ENCODE measurements around the gene GLRA2.
"Not testable (repeated sequence)": the region's sequence is repeated elsewhere in the genome, so short reads cannot be mapped to it uniquely, and the experiment has no call there.

GLRA2 gene

GRCh38 chrX:14591976-14592375 lies 62.6 kb downstream of the GLRA2 start:
- no peak for DNase-seq (ENCODE audit: low read depth in 2 of 2)

GRCh38 chrX:14594521-14594920 lies 65.2 kb downstream of the GLRA2 start:
- no peak for DNase-seq (ENCODE audit: low read depth in 2 of 2)

- DNase-seq (ENCODE audit: low read depth in 2 of 2): no peak
These were observed 69.0 kb downstream of the GLRA2 start for GRCh38 chrX:14598330-14598729.

- DNase-seq (ENCODE audit: low read depth in 2 of 2): no peak
These were observed 78.2 kb downstream of the GLRA2 start for GRCh38 chrX:14607446-14607985.

- not testable (repeated sequence) for DNase-seq (ENCODE audit: low read depth in 2 of 2)
These were observed 83.1 kb downstream of the GLRA2 start for GRCh38 chrX:14612450-14612849.

GRCh38 chrX:14616301-14616700 lies 87.0 kb downstream of the GLRA2 start:
- no peak for DNase-seq (ENCODE audit: low read depth in 2 of 2)

GRCh38 chrX:14616836-14617235 lies 87.5 kb downstream of the GLRA2 start:
- no peak for DNase-seq (ENCODE audit: low read depth in 2 of 2)

- no peak for DNase-seq (ENCODE audit: low read depth in 2 of 2)
These were observed 89.0 kb downstream of the GLRA2 start for GRCh38 chrX:14618177-14618965.

- no peak for DNase-seq (ENCODE audit: low read depth in 2 of 2)
These were observed 101.4 kb downstream of the GLRA2 start for GRCh38 chrX:14630733-14631132.

GRCh38 chrX:14641681-14642655 lies 112.6 kb downstream of the GLRA2 start:
- no peak for DNase-seq (ENCODE audit: low read depth in 2 of 2)

- no peak for DNase-seq (ENCODE audit: low read depth in 2 of 2)
These were observed 131.6 kb downstream of the GLRA2 start for GRCh38 chrX:14660970-14661369.

GRCh38 chrX:14670819-14671218 lies 141.5 kb downstream of the GLRA2 start:
- no peak for DNase-seq (ENCODE audit: low read depth in 2 of 2)

- DNase-seq (ENCODE audit: low read depth in 2 of 2): no peak
These were observed 143.4 kb downstream of the GLRA2 start for GRCh38 chrX:14672611-14673172.

- no peak for DNase-seq (ENCODE audit: low read depth in 2 of 2)
These were observed 143.9 kb downstream of the GLRA2 start for GRCh38 chrX:14673236-14673635.

- no peak for DNase-seq (ENCODE audit: low read depth in 2 of 2)
These were observed 144.4 kb downstream of the GLRA2 start for GRCh38 chrX:14673764-14674163.

- DNase-seq (ENCODE audit: low read depth in 2 of 2): no peak
These were observed 146.2 kb downstream of the GLRA2 start for GRCh38 chrX:14675500-14675899.

GRCh38 chrX:14676431-14676830 lies 147.1 kb downstream of the GLRA2 start:
- DNase-seq (ENCODE audit: low read depth in 2 of 2): no peak

- DNase-seq (ENCODE audit: low read depth in 2 of 2): not testable (repeated sequence)
These were observed 159.0 kb downstream of the GLRA2 start for GRCh38 chrX:14688331-14688730.

GRCh38 chrX:14690553-14690952 lies 161.2 kb downstream of the GLRA2 start:
- no peak for DNase-seq (ENCODE audit: low read depth in 2 of 2)

- no peak for DNase-seq (ENCODE audit: low read depth in 2 of 2)
These were observed 165.3 kb downstream of the GLRA2 start for GRCh38 chrX:14694611-14695010.

- DNase-seq (ENCODE audit: low read depth in 2 of 2): no peak
These were observed 168.1 kb downstream of the GLRA2 start for GRCh38 chrX:14697451-14697850.

GRCh38 chrX:14698790-14699189 lies 169.5 kb downstream of the GLRA2 start:
- DNase-seq (ENCODE audit: low read depth in 2 of 2): no peak

All from stimulated activated CD8-positive, alpha-beta memory T cell treated with anti-CD3 and anti-CD28 coated beads, Interleukin-7, amount 100 ng/mL, for 4 hours (primary cell).